ENCODE data around the gene HPCA.

Gene HPCA

DNA sequence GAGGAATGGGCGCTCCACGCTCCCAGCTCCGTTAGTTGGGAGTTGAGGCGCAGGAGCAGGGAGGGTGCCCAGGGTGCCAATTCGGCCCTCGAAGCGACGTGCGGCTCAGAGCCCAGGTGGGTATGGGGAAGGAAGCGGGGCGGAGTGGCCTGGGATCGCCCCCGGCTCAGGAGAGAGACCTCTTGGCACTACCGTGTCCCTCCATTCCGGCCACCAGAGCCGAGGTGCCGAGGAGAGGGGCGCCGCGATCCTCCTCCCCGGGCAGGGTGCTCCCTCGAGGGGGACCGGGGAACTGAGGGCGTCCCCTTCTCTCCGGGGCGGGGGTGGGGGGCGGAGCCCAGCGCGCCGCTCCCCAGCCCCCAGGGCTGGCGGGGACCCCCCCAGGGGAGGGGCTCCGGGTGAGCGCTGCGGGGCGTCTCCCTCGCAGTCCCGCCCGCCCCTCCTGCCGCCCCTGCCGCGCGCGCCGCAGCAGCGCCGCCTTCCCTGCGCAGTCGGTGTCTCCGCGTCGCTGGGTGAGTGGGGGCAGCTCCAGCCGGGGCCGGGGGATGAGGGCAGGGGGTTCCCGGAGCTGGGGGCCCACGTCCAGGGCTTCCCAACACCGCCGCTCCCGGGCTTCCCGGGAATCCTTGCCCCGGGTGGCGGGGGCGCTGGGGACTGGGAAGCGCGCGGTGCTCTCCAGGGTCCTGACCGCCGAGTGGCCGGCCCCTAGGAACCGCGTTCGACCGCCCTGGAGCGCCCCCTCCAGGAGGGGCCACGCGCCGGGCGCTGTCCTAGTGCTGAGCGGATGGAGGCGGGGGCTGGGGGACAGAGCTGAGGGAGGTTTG, at the start of gene HPCA:
Gene HPCA (plus strand): TSS at position 488 of the 824 bp plus-strand sequence. CDS start 2,408 bp downstream, outside the sequence.
- DNase-seq, result no peak

DNA sequence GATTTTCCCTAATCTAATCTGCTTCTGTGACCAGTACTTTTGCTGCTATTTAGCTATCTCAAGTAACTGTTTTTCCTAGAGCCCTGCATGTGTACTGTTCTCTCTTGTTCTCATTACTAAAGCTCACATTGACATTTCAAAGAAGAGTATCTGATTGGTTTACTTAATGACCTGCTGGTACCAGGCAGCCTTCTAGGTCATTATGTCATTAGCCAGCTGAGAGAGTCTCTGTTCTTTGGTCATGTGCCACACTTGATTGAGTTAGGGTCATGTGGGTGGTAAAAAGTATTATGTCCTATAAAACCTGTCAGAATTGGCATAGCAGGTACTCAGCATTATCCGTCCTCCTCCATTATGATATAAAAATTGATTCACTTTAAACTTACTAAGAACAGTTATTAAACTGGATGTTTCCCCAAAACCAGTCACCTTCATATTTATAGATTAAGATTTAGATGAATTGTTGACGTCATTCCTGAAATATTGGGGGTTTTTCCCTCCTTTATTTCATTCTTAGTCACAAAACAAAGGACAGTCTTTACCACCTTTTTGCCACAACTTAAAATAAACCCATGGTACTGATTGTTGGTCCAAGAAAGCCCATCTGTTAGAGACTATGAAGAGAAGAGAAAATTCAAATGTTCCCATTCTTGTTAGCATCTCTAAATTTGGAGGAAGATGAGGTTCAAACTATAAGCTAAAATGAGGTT, 37.8 kb upstream of the HPCA start:
- no peak for DNase-seq

DNA sequence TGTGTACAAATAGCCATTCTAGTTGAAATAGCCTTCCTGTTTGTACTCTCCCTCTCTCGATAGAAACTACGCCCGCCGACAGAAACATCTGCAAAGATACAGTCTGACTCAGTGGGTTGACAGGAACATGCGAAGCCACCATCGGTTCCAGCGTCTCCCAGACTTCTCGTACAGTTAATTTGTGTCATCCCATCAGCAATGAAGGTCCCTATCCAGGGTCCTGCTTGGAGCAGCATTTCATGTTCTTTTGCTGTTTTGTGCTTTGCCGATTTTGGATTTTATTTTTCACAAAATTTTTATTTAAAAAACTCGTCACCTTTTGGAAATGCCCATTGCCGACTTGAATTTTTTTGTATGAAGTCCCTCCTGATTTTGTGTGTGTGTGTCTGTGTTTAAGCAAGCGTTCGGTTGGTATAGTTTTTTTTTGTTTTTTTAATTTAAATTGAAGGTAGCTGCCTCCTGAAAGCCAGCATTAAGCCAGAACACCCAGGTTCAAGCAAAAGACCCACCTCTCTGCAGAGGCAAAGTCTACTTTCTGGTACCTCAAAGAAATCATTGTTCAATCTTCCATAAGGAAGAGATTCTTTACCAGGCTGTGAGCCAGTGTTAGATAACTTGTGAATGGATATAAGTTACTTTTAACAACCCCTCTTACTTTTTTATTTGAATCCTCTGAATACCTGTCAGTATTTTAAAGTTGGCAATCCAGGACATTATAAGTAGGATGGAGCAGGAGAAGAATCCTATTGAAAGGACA, 30.3 kb upstream of the HPCA start:
- DNase-seq, result no peak

DNA sequence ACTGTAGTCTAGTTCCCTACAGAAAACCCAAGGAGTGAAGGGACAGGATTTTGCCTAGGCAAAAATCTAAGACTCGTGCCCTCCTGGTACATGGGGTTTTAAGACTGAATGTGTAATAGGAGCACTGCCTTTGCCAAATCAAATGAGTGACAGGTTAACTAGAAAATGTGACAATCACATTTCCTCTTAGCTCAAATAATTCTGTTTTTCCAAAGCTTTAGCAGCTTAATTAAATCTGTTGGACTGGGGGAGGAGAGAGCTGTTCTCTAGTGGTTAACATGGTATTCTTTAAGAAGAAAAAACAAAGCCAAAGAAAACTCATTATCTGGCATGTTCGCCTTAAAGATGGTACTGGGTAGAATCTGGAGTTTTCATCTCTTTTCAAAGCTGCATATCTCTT, 28.2 kb upstream of the HPCA start:
- no peak for DNase-seq

DNA sequence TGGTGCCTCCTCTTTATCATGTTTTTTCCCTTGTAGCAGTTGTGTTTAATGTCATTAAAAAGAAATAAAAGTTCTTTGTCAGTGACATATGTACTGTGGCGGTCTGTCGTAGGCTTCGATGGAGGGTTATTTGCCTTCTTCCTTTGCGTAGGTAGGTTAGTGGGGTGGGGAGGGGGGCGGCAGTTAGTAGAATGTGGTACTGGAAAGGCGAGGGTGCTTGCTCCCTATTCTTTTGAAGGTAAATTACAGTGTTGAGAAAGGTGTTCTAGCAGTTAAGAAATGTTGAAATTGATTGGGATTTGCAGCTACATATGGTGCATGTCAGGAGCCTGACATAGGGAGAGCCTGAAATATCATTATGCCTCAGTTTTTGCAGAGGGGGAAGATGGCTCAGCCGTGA, 27.5 kb upstream of the HPCA start:
- no peak for DNase-seq

DNA sequence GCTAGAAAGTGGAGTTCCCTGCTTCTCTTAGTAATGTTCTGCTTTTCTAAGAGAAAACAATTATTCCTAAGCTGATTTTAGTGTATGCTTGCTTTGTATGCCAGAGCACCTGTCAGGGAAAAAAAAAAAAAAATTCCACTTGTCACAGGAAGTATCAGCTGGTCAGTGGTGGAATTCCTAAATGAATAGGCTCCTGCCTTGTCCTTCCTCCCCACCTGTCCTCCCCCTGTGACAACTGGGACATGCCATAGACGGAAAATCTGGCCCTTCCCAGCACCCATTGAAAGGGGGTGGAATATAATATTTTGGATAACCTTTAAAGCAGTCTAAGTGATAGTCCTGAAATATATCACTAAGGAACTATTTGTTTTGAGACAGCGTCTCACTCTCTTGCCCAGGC, 26.4 kb upstream of the HPCA start:
- no peak for DNase-seq

DNA sequence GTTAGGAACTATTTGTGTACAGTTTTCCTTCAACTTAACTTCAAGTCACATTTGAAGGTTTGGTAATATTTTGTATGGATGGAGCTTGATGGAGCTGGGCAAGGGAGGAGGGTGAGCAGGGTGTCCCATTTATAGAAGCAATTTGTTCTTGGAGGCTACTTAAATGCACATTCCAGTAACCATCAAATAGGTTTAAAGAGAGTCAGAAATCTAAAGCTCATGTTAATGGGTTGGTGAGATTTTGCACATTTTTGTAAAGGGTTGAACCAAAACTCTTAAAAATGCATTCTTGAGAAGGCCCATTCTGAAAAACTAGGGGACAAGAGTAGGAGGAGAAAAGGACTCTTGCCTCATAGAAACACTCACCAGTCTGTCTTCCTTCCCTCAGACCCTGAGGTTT, 25.7 kb upstream of the HPCA start:
- no peak for DNase-seq

DNA sequence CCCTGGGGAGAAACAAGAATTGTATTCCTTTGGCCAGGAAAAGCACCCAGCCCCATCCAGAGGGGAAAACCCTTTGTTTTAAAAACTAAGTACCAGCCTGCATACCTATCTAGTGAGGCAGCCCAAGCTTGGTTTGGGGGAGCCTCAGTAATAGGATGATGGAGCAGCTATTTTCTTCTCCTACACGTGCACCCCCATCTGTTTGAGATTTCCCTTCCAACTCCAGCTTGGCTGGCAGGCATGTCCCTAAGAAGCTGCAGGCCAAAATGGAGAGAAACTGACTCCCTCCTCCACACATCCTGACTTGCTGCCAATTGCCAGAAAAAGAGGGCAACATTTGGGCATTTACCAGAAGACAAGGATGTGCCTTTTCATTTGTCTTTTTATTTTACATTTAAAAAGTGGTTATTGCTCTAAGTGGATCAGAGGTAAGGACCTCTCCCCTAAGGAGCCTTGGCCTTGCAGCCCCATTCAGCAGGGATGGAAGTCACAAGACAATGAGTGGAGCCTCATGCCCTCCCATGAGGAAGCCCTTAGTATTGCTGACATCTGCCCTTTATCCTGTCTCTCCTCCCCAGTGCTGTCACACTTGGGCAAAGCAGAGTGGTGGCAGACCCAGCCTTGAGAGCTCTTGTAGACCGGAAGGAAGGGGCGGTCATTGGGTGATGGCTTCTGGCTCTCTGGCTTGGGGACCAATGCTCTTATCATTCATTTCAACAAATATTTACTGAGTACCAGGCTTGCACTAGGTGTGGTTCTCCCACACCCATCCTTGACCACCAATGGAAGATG, 24.2 kb upstream of the HPCA start:
- DNase-seq, result no peak

DNA sequence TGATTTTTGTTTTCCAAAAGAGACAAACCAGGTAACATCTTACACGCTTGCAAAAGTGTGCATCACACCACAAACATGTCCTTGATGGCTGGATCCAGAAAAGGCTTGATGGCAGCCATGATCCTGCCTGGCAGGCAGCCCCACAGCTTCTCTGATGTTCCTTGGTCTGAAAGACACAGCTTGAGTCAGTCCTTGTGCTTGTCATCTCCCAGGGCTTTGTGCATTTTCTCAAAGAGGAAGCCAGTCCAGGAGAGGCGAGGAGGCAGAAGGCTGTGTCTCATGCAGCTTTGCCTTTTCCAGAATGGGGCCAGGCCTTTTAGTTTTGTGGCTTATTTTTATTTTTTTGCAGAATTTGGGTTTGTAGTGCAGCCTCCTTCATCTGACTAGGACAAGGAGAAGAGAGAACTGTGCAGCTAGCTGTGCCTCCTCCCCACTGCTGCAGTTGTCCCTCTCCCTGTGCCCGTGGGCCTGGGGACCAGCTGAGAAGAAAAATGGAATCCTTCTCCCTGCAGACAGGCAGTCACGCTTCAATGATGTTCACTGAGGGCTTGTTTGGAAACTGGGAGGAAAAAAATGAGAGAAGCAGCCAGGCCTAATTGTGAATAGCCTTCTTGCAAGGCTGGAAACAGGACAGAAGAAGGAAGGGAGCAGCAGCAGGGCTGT, 22.9 kb upstream of the HPCA start:
- DNase-seq, result no peak

DNA sequence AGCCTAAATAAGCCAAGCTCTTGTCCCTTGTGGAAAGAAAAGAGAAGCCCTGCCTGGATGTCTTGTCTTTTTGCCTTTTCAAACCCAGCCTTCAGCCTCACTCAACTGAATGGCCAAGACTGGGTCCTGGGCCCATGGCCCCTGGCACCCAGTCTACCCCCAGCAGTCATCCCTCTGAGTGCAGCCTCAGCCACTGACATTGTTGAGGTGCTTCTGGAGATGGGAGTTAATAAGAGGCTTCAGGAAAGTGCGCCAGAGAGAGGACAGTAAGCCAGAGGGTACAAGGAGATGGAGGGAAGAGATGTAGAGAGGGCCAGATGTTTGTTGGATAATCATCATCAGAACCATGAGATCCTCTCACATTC, 22.4 kb upstream of the HPCA start:
- no peak for DNase-seq

DNA sequence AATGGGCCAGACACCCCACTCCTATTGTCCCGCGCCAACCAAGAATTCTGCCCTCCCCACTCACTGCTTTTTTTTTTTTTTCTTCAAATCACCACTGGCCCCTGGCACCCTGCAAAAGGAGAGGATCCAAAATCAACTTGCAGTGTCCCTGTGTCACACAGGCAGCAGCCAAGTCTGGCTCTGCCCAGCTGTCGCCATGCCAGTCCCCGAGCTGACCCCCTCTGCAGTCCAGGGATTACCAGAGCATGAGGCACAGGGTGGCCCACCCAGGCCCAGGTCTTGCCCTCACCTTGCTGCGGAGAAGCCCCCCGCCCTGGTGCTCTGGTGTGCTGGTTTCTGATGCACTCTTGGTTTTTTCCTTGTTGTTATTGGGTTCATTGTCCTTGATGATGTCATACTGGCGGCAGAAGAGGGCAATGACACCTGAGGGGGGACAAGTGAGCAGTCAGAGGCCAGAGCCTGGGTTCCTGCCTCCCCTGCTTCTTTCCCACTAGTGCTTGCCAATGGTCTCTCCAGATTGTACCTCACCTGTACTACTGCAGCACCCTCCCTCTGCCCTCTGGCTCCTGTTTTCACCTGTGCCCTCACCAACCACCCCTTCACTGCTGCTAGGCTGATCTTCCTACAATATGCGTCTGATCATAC, 21.8 kb upstream of the HPCA start:
- DNase-seq, result no peak

DNA sequence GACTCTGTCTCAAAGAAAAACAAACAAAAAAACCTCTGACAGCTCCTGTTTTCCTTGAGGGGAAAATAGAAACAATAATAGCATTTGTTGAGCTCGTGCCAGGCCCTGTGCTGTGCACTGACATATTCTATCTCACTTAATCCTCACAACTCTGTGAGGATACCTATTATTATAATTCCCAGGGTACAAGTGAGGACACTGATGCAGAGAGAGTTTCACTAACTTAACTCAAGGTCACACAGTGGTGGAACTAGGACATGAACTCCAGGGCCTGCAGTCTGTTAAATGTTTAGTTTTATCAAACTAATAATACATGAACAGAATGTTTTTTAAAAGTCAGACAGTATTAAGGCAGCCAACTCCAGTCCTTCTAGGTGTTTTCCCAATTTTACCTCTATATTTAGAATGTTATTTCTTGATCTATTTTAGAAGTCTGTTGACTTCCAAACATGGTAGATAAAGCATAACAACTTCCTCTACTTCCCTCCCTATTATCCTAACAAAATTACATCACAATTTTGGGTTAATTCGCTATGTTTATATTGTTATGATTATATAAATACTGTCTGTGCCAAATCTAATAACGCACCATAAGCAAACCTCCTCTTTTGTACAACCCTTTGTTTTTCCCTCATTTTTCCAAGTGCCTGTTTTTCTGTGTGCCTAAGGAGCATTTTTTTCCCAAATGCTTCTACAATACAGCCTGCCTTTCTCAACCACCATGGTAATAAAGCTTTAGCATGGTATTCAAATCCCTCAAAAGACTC, 20.5 kb upstream of the HPCA start:
- DNase-seq, result no peak

DNA sequence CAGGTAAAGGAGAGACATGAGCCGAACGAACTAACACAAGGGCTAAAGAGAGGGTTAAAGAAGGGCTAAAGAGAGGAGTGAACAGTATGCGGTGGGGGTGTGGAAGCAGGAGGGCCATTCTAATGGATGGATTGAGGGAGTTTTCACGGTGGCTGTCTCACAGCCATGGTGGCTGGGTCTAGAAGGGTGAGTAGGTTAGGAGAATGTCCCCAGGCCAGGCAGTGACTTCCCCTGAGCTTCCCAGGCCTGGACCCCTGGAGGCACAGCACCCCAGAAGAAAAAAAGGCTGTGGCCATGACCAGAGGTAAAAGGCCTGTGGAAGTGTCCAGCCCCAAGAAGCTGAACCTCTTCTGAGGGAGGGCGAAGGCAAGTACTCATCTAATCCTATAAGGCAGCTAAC, 19.1 kb upstream of the HPCA start:
- DNase-seq, result no peak

DNA sequence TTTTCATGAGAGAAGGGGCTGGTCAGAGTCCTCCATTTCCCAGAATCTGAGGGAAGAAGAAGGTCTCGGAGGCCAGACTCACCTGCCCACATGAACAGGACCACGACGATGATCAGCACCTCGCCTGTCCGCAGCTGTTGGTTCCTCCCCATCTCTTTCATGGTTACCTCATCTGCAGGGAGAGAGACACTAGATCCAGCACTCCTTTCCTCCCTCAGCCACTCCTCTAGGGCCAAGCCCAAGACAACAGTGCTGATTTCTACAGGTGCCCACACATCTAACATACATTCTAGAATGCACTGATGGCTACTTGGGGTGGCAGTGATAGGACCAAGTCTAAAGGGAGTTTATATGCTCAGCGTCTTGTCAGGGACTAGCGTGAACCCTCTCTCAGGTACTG, 18.6 kb upstream of the HPCA start:
- DNase-seq, result no peak

DNA sequence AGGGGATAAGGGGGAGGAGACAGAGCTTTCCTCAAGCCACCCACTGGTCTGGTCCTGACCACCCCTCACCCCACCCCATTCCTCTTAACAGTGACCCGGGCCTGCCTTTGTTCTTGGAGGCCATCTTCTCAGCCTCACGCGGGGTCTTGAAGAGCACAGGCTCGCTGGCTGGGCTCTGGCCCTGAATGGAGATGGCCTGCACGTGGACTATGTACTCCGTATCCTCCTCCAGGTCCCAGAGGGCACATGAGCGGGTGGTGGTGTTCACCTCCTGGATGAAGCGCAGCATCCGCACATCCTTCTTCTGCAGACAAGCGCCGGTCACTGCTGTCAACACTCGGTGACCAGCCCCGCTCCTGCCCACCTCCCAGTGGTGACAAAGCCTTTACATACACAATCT, 18.2 kb upstream of the HPCA start:
- no peak for DNase-seq

DNA sequence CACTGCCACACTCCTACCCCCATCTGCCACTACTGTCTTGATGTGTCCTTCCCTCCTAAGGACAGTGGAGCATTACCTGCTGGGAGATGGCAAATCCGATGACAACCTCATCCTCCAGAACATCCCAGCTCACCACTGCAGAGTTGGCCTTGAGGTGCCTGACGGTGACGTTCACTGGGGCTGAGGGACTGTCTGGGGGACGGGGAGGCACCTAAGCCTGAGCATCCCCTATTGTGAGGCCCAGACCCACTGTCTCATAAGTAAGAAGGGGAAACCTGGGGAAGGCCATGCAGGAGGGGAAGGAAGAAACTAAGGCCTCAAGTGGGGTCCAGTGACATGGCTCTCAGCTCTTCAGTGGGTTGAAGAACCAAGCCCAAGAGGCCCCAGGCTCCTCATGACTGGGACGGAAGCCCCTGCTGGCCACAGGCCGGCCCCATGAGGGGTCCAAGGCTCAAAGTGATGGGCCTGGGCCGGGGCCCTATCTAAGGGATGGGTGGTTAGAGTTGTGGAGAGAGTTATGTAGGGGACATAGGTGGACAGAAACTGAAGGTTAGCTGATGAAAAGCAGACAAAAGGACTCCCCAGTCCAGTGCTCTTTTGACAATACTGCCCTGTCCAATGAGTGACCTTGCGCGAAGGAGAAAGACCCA, 17.4 kb upstream of the HPCA start:
- no peak for DNase-seq

DNA sequence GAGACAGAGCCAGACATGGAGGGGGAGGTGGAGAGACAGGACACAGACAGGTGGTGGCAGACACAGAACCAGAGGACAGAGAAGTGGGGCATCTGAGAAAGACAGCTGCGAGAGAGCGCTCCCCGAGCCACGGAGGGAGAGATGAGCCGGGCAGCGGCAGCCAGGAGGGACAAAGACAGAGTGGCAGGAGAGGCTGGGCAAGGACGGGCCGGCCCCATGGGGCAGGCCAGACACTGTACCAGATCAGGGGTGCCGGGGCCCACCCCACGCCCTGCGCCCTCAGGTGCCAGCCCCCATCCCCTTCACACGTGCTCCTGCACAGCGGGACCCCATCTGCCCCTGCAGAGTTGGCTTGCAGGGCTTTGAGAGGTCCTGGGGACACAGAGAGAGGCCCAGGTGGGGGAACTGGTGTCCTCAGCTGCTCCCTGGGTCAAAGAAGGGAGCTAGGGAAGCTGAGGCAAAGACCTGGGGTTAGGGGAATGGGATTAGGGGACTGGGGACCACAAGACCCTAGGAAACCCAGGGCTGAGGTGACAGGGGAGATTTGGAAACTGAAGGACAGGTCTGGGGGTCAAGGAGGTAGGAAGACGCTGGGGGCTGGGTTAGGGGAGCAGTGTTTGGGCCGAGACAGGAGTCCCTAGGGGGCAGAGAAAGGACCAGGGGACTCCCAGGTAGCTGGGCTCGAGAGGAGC, 16.2 kb upstream of the HPCA start:
- DNase-seq, result no peak

DNA sequence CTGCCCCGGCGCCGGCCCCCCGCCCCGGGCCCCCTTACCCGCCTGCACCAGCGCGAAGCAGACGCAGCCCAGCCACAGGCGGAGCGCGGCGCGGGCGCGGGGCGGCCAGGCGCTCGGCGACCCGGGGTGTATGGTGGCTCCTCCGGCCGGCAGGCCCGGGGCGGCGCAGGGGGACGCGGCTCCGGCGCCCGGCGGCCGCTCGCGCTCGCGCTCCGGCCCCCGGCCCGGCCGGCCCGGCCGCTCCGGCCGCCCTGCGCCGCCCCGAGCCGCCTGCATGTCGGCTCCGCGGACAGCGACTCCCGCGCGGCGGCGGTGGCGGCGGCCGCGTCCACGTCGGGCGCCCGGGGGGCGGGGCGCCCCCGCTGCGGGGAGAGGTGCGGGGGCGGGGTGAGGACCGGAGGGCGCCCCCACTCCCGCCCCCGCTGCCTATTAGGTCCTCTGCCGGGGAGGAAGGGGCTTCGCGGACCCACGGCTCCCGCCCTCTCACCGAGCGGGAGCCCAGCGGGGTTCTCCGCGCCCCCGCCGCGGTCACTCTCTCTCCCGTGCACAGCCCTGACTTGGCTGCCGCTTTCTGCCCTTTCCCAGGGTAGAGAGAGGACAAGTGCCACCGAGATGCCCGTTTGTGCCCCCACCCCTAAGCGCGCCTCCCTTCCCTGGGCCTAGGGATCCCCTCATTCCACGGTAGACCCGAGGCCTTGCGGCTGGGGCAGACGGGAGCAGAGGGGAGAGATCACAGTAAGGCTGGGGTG, 15.5 kb upstream of the HPCA start, which contains the start of gene FNDC5:
Gene FNDC5 (minus strand): TSS at position 298 of the 749 bp plus-strand sequence.
- DNase-seq, result no peak

Data from SHP77 treated with DMSO at 0.1 percent for 48 hours (cell line).